HG03378 (cell line): Measurements from ENCODE around the gene SNCG.
"Not testable (repeated sequence)": the region's sequence is repeated elsewhere in the genome, so short reads cannot be mapped to it uniquely, and the experiment has no call there.

Experiments used
- ATAC-seq: cut with Tn5 transposase; IDR thresholded peaks from one replicate; pipeline ENCODE4 v1.9.1; 2021; ENCODE audit warnings: mild to moderate bottlenecking, moderate library complexity; ENCODE audit not compliant: unreplicated experiment

Gene SNCG

DNA sequence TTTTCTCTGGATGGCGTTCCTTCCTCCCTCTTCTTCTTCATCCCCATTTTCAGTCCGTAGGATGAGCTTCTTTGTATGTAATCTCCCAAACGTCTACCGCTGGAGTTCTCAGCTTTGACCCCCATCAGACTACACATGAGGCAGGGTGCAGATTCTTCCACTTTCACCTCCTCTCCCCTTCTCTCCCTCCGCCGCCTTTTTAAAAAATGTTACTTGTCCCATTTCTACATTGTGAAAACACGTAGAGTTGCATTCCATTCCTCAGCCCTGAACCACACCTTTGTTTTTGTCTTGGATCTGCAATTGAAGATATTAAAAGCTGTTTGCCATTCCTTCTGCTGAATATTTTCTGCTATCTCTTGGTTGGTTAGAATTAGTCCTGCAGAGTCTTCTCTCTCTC is 16.1 kb downstream of the SNCG start:
- ATAC-seq, result no peak

DNA sequence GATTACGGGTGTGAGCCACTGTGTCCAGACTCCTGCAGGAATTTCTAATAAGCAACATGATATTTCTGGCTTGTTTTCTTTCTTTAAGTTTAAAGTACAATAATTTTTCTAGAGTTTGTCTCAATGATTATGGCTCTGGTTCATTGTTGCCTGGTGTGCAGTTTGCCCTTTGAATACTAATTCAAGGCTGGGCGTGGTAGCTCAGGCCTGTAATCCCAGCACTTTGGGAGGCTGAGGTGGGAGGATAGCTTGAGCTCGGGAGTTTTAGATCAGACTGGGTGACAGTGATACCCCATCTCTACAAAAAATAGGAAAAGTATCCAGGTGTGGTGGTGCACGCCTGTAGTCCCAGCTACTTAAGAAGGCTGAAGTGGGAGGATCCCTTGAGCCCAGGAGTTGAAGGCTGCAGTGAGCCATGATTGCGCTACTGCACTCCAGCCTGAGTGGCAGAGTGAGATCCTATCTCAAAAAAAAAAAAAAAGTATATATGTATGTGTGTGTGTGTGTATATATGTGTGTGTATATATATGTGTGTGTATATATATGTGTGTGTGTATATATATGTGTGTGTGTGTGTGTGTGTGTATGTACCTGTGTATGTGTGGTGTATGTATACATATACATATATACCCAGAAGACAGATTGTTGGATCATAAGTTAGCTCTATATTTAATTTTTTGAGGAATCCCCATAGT is 18.1 kb downstream of the SNCG start:
- ATAC-seq, result no peak

DNA sequence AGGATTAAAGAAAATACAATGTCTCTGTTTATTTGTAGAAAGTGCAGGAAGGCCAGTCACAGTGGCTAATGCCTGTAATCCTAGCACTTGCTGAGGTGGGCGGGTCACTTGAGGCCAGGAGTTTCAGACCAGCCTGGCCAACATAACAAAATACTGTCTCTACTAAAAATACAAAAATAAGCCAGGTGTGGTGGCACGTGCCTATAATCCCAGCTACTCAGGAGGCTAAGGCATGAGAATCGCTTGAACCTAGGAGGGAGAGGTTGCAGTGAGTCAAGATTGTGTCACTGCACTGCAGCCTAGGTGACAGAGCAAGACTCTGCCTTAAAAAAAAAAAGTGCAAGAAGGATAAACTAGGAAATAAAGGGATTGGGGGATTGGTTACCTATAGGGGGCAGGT is 20.1 kb downstream of the SNCG start:
- not testable (repeated sequence) for ATAC-seq

DNA sequence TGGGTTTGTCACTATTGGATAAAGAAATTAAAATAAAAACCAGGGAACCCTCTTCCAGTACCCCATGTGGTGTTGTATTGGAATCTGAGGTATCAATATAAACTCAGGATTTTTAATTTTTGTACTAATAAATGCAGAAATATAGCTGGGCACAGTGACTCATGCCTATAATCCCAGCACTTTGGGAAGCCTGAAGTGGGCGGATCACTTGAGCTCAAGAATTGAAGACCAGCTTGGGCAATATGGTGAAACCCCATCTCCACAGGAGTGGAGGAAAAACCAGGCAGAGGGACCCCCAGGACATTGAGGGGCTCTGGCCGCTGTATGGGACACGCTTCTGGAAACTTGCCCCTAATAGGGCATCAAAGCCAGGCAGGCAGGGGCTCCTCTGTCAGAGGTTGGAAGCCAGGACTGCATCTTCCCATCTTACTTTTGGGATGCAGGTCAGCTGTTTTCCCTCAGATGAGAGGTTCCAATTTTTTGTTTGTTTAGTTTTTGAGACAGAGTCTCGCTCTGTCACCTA is 21.0 kb downstream of the SNCG start:
- ATAC-seq, result no peak

DNA sequence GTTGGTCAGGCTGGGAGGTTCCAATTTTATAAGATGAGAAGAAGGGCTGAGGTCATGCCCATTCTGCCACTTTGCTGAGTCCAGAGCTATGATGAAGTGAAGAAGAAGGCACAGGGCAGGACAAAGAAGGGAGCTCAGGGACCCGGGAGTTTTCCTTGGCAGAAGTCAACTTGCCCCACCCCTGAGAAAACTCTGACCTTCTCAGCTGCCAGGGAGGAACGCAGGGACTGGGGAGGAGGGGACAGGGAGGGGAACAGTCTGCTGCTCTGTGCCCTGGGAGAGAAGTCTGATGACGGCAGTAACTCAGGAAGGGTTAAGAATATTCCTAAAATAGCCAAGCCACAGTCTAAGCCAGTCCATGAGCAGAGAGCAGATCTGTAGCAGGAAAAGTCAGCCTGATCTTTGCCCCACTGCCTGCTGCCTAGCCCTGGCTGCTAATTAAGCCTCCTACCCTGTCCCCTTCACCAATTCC is 21.6 kb downstream of the SNCG start:
- ATAC-seq, result no peak

DNA sequence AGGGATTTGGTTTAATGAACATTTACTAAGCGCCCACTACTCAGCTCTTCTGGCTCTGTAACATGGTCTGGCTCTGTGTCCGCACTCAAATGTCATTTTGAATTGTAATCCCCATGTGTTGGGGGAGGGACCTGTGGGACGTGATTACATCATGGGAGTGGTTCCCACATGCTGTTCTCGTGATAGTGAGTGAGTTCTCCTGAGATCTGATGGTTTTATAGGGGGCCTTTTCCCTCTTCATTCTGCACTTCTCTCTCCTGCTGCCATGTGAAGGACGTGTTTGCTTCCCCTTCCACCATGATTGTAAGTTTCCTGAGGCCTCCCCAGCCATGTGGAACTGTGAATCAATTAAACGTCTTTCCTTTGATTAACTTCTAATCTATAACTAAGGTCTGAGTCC is 22.6 kb downstream of the SNCG start:
- not testable (repeated sequence) for ATAC-seq

DNA sequence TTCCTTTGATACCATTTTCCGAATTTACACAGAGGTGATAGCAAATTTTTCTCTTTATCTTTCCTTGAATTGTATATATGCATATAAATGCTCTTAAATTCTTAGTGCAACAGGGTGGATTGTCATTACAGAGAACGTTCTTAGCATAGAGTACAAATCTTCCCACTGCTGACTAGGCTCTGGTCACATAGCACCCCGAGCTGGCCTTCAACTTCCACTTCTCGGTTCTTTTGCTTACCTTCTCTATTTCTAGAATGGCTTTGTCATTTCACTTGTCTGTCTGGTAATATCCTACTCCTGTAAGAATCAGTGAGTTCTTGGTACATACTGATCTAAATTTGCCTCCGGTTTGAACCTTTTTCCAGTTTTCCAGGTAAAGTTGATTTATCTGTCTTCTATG is 23.3 kb downstream of the SNCG start:
- ATAC-seq, result no peak

DNA sequence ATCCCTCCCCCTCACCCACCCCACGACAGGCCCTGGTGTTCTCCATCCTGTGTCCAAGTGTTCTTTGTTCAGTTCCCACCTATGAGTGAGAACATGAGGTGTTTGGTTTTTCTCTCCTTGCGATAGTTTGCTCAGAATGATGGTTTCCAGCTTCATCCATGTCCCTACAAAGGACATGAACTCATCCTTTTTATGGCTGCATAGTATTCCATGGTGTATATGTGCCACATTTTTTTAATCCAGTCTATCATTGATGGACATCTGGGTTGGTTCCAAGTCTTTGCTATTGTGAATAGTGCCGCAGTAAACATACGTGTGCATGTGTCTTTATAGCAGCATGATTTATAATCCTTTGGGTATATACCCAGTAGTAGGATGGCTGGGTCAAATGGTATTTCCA is 26.1 kb downstream of the SNCG start:
- ATAC-seq, result not testable (repeated sequence)

DNA sequence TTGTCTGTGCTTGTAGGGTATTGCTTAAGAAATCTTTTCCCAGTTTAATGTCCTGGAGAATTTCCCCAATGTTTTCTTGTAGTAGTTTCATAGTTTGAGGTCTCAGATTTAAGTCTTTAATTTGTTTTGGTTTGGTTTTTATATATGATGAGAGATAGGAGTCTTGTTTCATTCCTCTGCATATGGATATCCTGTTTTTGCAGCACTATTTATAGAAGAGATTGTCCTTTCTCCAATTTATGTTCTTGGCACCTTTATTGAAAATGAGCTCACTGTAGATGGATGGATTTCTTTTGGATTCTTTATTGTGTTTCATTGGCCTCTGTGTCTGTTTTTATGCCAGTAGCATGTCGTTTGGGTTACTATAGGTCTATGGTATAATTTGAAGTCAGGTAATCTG is 30.1 kb downstream of the SNCG start:
- no peak for ATAC-seq

DNA sequence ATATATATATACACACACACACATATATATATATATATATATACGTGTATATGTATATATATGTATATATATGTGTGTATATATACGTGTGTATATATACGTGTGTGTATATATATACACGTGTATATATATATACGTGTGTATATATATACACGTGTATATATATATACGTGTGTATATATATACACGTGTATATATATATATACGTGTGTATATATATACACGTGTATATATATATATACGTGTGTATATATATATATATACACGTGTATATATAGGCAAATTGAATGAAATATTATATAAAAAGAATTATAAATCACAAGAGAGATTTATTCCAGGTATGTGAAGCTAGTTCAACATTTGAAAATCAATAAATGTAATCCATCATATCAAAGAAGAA is 33.0 kb downstream of the SNCG start:
- ATAC-seq, result not testable (repeated sequence)

DNA sequence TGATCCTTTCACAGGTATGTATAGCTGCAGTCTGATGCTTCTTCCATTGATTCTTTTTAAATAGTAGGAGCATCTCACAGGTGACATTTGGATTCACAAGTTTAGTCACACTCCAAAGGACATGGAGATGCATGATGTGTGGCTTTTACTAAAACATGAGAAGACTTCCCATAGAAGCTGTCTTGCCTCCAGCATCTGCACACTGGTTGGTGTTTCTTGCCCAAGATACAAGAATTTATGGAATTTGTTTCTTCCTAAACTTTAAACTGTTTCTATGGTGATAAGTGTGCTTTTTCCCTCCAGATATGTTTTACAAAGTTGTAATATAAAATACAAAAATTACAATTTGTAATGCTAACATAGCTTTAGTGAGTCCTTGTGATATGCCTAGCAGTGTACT is 34.1 kb downstream of the SNCG start:
- no peak for ATAC-seq

DNA sequence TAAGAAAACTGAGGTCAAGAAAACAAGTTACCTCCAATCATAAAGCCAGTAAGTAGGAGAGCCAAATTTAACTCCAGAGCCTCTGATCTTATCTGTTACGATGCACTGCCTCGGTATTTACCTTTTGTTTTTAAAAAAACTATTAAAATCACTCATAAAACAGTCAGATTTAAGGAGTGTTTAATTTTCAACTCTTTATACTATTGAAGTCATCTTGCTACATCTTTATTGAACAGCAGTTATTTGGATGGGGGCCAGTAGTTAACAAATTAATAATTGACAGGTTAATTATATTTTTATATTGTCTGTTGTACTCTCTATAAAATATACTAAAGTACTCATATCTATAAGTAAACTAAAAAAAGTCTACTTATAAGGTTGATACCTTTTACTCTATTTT is 34.5 kb downstream of the SNCG start:
- ATAC-seq, result no peak

DNA sequence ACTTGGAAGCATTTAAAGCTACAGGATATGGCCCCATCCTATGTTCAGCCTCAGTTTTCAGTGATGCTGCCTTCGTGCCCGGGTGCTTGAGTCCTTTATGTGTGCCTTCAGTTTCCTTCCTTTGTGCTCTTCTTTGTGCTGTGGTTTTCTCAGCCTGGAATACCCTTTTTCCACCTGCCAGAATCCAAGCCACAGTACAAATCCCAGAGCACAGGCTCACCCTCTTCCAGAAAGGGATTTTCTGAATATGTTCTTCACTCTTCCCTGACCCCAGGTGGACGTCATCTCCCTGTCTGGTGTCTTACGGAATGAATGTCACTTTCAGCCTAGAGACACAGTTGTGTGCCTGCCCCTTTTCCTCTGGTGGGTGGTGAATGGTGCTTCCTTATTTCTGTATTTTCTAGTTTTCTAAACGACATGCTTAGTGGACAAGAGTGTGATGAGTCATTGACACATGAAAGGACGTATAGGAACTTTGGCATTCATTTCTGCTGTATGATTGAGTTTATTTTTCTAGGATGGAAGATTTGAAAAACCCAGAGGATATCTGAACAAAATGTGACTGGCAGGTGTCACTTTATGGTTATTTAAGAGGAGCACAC is 41.5 kb downstream of the SNCG start:
- ATAC-seq, result not testable (repeated sequence)

DNA sequence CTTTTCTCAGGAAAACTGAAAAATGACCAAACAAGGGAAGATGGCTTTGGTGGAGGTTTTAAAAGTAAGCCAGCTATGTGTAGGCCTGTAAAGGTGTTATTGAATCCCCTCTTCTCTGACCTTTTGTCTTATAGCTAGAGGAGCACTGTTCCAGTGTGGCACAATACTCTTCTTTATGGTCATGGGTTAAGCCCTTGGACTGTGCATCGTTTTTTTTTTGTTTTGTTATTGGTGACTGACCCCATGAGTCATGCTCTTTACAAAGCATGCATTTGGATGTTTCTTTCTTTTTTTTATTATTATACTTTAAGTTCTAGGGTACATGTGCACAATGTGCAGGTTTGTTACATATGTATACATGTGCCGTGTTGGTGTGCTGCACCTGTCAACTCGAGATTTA is 42.1 kb downstream of the SNCG start:
- no peak for ATAC-seq

DNA sequence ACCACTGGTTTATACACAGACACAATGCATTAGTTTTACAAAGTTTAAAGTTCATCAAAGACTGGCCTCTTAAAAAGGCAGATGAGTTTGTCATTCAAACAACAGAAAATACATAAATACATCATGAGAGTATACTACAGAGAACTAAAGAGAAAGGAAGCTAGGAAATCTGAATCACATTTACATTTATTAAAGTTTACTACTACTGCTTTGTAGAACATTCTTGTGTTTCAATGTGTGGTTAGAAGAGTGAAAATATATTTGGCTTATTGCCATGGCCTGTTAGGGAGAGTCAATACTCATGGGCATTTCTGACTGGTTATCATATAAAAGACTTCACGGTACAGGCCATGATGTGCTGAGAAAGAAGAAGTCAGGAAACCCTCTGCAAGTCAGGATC is 48.7 kb downstream of the SNCG start:
- not testable (repeated sequence) for ATAC-seq

DNA sequence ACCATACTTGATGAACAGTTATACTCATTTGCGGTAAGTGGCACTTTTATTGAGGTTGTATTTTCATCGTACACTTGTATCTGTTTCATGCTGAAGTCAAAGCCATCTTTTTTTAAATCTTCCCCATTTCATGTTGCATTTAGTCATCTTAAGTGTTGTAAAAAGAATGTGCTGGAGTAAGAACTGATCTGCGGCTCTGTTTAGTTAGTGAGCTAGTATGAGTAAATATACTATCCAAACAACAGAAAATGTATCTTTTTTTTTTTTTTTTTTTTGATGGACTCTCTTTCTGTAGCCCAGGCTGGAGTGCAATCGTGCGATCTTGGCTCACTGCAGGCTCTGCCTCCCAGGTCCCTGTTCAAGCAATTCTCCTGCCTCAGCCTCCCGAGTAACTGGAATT is 49.3 kb downstream of the SNCG start:
- ATAC-seq, result not testable (repeated sequence)

DNA sequence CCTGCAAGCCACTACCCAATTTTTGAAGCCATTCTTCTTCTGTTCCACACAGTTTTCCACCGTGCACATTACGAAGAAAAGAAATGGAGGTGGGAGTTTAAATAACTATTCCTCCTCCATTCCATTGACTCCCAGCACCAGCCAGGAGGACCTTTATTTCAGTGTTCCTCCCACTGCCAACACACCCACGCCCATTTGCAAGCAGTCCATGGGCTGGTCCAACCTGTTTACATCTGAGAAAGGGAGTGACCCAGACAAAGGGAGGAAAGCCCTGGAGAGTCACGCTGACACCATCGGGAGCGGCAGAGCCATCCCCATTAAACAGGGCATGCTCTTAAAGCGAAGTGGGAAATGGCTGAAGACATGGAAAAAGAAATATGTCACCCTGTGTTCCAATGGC is 49.9 kb downstream of the SNCG start:
- ATAC-seq, result not testable (repeated sequence)

DNA sequence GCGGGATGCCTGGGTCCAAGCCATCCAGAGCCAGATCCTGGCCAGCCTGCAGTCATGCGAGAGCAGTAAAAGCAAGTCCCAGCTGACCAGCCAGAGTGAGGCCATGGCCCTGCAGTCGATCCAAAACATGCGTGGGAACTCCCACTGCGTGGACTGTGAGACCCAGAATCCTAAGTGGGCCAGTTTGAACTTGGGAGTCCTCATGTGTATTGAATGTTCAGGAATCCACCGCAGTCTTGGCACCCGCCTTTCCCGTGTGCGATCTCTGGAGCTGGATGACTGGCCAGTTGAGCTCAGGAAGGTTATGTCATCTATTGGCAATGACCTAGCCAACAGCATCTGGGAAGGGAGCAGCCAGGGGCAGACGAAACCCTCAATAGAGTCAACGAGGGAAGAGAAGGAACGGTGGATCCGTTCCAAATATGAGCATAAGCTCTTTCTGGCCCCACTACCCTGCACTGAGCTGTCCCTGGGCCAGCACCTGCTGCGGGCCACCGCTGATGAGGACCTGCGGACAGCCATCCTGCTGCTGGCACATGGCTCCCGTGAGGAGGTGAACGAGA is 50.8 kb downstream of the SNCG start:
- ATAC-seq, result not testable (repeated sequence)
